Measurements from ENCODE around the gene HS6ST3. TPM values are rescaled to one million over a fixed set of nuclear protein-coding genes. Genes with fewer than 3 reads are reported as not detected.

Gene HS6ST3
- total RNA-seq, 1 experiment from 2014 or later: 0.11 TPM

DNA sequence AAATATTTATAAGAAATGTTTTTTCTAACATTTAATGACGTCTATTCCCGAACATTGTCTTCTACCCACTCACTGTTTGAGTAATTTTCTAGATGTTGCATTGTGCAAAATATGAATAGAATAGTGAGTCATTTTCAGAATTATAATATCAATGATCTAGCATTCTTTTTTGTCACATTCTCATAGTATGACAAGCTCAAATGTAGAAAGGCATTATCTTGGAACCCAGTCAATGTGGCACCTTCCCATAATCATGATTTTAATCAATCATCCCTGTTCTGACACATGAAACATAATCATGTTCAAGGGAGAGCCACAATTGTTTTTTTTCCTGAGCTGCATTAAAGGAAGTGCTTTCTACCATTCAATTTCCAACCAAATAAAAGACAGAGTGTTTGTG lies 638.6 kb downstream of the HS6ST3 start:
- no peak overlapping the region for H2AFZ ChIP-seq (ENCODE audit: low read length)
- no peak overlapping the region for H3K9ac ChIP-seq (ENCODE audit: low read length)
- POLR2A ChIA-PET (ENCODE audit: unreplicated experiment): no interaction called here
- H3K4me1 ChIP-seq (ENCODE audit: insufficient read depth, low read length): no peaks in the 10 kb centered on the region
- no peaks in the 10 kb centered on the region for H3K79me2 ChIP-seq (ENCODE audit: low read length)
- no peaks in the 10 kb centered on the region for H4K20me1 ChIP-seq (ENCODE audit: low read length)
- H3K36me3 ChIP-seq (ENCODE audit: low read depth, low read length): no peaks in the 10 kb centered on the region
- intact Hi-C loops (cut with micrococcal nuclease): no loop called here
- no TSS peak for BruUV-seq (replicated peaks)
- no peak overlapping the region for H3K4me3 ChIP-seq (ENCODE audit: low read length)
- no peaks in the 10 kb centered on the region for H3K9me3 ChIP-seq (ENCODE audit: low read length)
- no peaks in the 10 kb centered on the region for H3F3A ChIP-seq (ENCODE audit: low read length, unreplicated experiment)
- H3K27ac ChIP-seq (ENCODE audit: low read length): no peak overlapping the region
- TF ChIP-seq EZH2phosphoT487 (IDR thresholded peaks at IDR 0.05; ENCODE audit: borderline replicate concordance, low read length) (no peak), EZH2 (IDR thresholded peaks at IDR 0.05; ENCODE audit: low read length, unreplicated experiment) (no peak)
- TF ChIP-seq, protein P1, sequence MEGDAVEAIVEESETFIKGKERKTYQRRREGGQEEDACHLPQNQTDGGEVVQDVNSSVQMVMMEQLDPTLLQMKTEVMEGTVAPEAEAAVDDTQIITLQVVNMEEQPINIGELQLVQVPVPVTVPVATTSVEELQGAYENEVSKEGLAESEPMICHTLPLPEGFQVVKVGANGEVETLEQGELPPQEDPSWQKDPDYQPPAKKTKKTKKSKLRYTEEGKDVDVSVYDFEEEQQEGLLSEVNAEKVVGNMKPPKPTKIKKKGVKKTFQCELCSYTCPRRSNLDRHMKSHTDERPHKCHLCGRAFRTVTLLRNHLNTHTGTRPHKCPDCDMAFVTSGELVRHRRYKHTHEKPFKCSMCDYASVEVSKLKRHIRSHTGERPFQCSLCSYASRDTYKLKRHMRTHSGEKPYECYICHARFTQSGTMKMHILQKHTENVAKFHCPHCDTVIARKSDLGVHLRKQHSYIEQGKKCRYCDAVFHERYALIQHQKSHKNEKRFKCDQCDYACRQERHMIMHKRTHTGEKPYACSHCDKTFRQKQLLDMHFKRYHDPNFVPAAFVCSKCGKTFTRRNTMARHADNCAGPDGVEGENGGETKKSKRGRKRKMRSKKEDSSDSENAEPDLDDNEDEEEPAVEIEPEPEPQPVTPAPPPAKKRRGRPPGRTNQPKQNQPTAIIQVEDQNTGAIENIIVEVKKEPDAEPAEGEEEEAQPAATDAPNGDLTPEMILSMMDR (conservative IDR thresholded peaks at IDR 0.05; ENCODE audit: low read depth, low read length): no peak
- H3K27me3 ChIP-seq (ENCODE audit: low read length): no peaks in the 10 kb centered on the region
- CTCF ChIA-PET: no interaction called here
- H3K4me2 ChIP-seq (ENCODE audit: low read length): no peak overlapping the region
- DNase-seq: no peak
- no peaks in the 10 kb centered on the region for H3K9me2 ChIP-seq (replicated peaks; ENCODE audit: low read length)
- ATAC-seq: no peak

DNA sequence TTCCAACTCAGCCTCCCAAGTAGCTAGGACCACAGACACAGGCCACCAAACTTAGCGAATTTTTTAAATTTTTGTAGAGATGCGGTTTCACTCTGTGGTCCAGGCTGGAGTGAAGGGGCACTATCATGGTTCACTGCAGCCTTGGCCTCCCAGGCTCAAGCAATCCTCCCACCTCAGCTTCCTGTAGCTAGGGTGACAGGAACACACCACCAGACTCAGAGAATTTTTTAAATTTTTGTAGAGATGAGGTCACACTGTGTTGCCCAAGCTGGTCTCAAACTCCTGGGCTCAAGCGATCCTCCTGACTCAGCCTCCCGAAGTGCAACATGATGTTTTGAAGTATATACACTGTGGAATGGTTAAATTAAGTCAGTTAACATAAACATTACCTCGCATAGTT lies 640.8 kb downstream of the HS6ST3 start:
- ATAC-seq: no peak
- no peak for DNase-seq

DNA sequence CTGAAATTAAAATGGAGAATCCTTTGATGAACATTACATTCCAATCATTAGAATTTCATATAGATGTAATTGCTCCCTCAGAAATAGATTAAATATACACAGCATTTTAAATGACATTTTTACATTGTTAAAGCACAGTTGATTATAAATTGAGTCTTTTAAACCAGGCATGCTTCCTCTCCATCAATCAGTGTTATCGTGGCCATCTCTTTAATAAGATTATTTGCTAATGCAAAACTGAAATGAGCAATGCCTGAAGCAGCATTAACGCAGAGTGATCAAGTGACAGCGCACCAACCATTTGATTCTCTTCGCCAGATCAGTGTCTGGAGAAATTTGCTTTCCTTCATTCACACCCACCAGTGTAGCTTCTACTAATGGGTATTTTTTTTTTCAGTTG lies 644.6 kb downstream of the HS6ST3 start:
- Histone ChIP-seq H3K4me1 (ENCODE audit: insufficient read depth, low read length) (no peaks in the 10 kb centered on the region), H3K36me3 (ENCODE audit: low read depth, low read length) (no peaks in the 10 kb centered on the region), H3K4me3 (ENCODE audit: low read length) (no peak overlapping the region), H3K9me3 (ENCODE audit: low read length) (no peaks in the 10 kb centered on the region), H3K27me3 (ENCODE audit: low read length) (no peaks in the 10 kb centered on the region), H3K27ac (ENCODE audit: low read length) (no peak overlapping the region), H4K20me1 (ENCODE audit: low read length) (no peaks in the 10 kb centered on the region), H3K9ac (ENCODE audit: low read length) (no peak overlapping the region), H3K79me2 (ENCODE audit: low read length) (no peaks in the 10 kb centered on the region), H3K4me2 (ENCODE audit: low read length) (no peak overlapping the region), H3K9me2 (replicated peaks; ENCODE audit: low read length) (no peaks in the 10 kb centered on the region), H3F3A (ENCODE audit: low read length, unreplicated experiment) (no peaks in the 10 kb centered on the region), H2AFZ (ENCODE audit: low read length) (no peak overlapping the region)
- DNase-seq (no peak), ATAC-seq (no peak)
- intact Hi-C loops (cut with micrococcal nuclease): no loop called here
- BruUV-seq (replicated peaks): no TSS peak
- CTCF ChIA-PET: no interaction called here
- TF ChIP-seq EZH2phosphoT487 (IDR thresholded peaks at IDR 0.05; ENCODE audit: borderline replicate concordance, low read length): no peak
- no peak for TF ChIP-seq EZH2 (IDR thresholded peaks at IDR 0.05; ENCODE audit: low read length, unreplicated experiment)
- TF ChIP-seq, protein P1 (conservative IDR thresholded peaks at IDR 0.05; ENCODE audit: low read depth, low read length): no peak
- POLR2A ChIA-PET (ENCODE audit: unreplicated experiment): no interaction called here

More for the DNA sequence above, 640.8 kb downstream of the HS6ST3 start:
- TF ChIP-seq, protein P1 (conservative IDR thresholded peaks at IDR 0.05; ENCODE audit: low read depth, low read length): no peak
- TF ChIP-seq EZH2 (IDR thresholded peaks at IDR 0.05; ENCODE audit: low read length, unreplicated experiment) (no peak), EZH2phosphoT487 (IDR thresholded peaks at IDR 0.05; ENCODE audit: borderline replicate concordance, low read length) (no peak)
- ChIA-PET CTCF (no interaction called here), POLR2A (ENCODE audit: unreplicated experiment) (no interaction called here)
- Histone ChIP-seq H3K9me3 (ENCODE audit: low read length) (no peaks in the 10 kb centered on the region), H3K4me1 (ENCODE audit: insufficient read depth, low read length) (no peaks in the 10 kb centered on the region), H3K79me2 (ENCODE audit: low read length) (no peaks in the 10 kb centered on the region), H3K9me2 (replicated peaks; ENCODE audit: low read length) (no peaks in the 10 kb centered on the region), H3K27me3 (ENCODE audit: low read length) (no peaks in the 10 kb centered on the region), H3K9ac (ENCODE audit: low read length) (no peak overlapping the region), H3F3A (ENCODE audit: low read length, unreplicated experiment) (no peaks in the 10 kb centered on the region), H3K4me2 (ENCODE audit: low read length) (no peak overlapping the region), H3K27ac (ENCODE audit: low read length) (no peak overlapping the region), H3K4me3 (ENCODE audit: low read length) (no peak overlapping the region), H2AFZ (ENCODE audit: low read length) (no peak overlapping the region), H3K36me3 (ENCODE audit: low read depth, low read length) (no peaks in the 10 kb centered on the region), H4K20me1 (ENCODE audit: low read length) (no peaks in the 10 kb centered on the region)
- BruUV-seq (replicated peaks): no TSS peak
- intact Hi-C loops (cut with micrococcal nuclease): no loop called here

Data from PC-3 (cell line).